Measurements from ENCODE around the gene APAF1. TPM values are rescaled to one million over a fixed set of nuclear protein-coding genes. Genes with fewer than 3 reads are reported as not detected.

The APAF1 gene
- total RNA-seq, 3 donors from 2014 or later (not counting 1 experiment from before 2014, with no cell fraction given), result 33.5 to 43.7 (median 34.9) TPM

DNA sequence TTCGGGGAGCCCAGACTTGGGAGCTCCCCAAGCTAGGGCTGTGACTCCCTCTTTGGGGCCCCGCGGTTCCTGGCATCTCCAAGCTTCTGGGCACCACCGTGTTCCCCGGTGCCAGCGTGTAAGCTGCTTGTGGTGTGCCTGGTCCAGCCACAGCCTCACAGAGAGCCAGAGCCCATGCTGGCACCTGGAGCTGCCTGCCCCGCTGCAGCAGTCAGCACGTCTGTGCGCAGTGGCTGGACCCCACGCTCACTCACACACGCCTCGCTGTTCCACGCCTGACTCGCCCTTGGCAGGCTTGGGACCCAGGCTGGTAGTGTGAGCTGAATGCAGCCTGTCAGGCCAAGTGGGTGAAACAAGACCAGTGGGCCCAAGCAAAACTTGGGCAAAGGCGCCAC is 34.5 kb downstream of the APAF1 start:
- Histone ChIP-seq H3K27ac (ENCODE audit: low read length) (no peak overlapping the region), H3K27me3 (ENCODE audit: control insufficient read depth, insufficient read depth, low read length) (no peaks in the 10 kb centered on the region), H3K9me3 (ENCODE audit: control insufficient read depth, insufficient read depth, low read length) (no peaks in the 10 kb centered on the region), H3K4me1 (ENCODE audit: control insufficient read depth, insufficient read depth, low read length) (no peaks in the 10 kb centered on the region), H3K36me3 (ENCODE audit: control insufficient read depth, insufficient read depth, low read length) (peaks cover 77% of the 10 kb centered on the region), H3K4me3 (ENCODE audit: low read length) (no peak overlapping the region)
- H3K4me3 Mint-ChIP-seq, result no peak overlapping the region
- H3K9me3 Mint-ChIP-seq, result no peaks in the 10 kb centered on the region
- DNase-seq (no peak), ATAC-seq (no peak)
- no peaks in the 10 kb centered on the region for H3K4me1 Mint-ChIP-seq
- no peaks in the 10 kb centered on the region for H3K27me3 Mint-ChIP-seq (ENCODE audit: low read depth in 2 of 2)
- TF ChIP-seq, protein P1, sequence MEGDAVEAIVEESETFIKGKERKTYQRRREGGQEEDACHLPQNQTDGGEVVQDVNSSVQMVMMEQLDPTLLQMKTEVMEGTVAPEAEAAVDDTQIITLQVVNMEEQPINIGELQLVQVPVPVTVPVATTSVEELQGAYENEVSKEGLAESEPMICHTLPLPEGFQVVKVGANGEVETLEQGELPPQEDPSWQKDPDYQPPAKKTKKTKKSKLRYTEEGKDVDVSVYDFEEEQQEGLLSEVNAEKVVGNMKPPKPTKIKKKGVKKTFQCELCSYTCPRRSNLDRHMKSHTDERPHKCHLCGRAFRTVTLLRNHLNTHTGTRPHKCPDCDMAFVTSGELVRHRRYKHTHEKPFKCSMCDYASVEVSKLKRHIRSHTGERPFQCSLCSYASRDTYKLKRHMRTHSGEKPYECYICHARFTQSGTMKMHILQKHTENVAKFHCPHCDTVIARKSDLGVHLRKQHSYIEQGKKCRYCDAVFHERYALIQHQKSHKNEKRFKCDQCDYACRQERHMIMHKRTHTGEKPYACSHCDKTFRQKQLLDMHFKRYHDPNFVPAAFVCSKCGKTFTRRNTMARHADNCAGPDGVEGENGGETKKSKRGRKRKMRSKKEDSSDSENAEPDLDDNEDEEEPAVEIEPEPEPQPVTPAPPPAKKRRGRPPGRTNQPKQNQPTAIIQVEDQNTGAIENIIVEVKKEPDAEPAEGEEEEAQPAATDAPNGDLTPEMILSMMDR (IDR thresholded peaks at IDR 0.05), result no peak
- WGBS (ENCODE audit: insufficient coverage), result 96% methylated on average over 15 of the region's 15 CpGs
- no peak overlapping the region for H3K27ac Mint-ChIP-seq
- intact Hi-C loops (cut with micrococcal nuclease), result no loop called here
- peaks cover 14% of the 10 kb centered on the region for H3K36me3 Mint-ChIP-seq

DNA sequence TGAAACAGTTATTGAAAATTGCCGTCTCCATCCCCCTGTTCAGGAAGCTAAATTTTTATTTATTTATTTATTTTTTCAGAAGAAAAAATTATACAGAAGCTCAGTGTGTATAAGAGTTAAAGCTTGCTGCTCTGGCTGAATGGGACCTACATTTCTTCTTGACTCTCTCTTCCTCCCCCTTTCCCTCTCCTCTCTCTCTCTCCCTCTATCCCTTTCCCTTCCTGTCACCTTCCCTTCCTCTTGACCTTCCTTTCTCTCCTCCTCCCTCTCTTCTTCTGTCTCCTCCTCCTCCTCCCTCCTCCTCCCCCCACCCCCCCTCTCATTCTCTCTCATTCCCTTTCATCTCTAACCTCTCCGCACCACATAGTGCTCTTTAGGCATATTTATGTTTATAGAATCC is 39.1 kb downstream of the APAF1 start:
- no peaks in the 10 kb centered on the region for H3K4me1 ChIP-seq (ENCODE audit: control insufficient read depth, insufficient read depth, low read length)
- Mint-ChIP-seq H3K27ac (no peak overlapping the region), H3K4me3 (no peak overlapping the region), H3K27me3 (ENCODE audit: low read depth in 2 of 2) (no peaks in the 10 kb centered on the region), H3K4me1 (peaks cover 0 to 5% of the 10 kb centered on the region in 2 donors), H3K9me3 (no peaks in the 10 kb centered on the region), H3K36me3 (peaks cover 24% of the 10 kb centered on the region)
- intact Hi-C loops (cut with micrococcal nuclease), result no loop called here
- H3K9me3 ChIP-seq (ENCODE audit: control insufficient read depth, insufficient read depth, low read length), result no peaks in the 10 kb centered on the region
- H3K4me3 ChIP-seq (ENCODE audit: low read length), result no peak overlapping the region
- TF ChIP-seq, protein P1 (IDR thresholded peaks at IDR 0.05), result no peak
- no peaks in the 10 kb centered on the region for H3K27me3 ChIP-seq (ENCODE audit: control insufficient read depth, insufficient read depth, low read length)
- no CpG with 5 or more reads among the region's 2 CpGs for WGBS (ENCODE audit: insufficient coverage)
- no peak for DNase-seq
- no peak for ATAC-seq
- H3K36me3 ChIP-seq (ENCODE audit: control insufficient read depth, insufficient read depth, low read length), result peaks cover 63% of the 10 kb centered on the region
- H3K27ac ChIP-seq (ENCODE audit: low read length), result no peak overlapping the region

DNA sequence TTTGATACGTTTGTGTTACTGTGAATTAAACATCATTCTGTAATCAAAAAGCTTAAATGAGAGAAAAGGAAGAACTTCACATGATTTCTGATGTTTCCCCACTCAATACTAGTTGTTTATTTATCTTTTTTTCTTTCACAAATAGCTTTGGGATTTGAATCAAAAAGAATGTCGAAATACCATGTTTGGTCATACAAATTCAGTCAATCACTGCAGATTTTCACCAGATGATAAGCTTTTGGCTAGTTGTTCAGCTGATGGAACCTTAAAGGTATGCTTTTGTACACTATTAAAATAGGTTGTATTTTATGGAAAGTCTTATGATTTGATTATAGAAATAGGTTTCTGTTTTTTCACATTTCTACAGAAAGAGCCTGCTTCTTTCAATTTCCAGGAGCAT is 41.5 kb downstream of the APAF1 start:
- TF ChIP-seq, protein P1 (IDR thresholded peaks at IDR 0.05), result no peak

DNA sequence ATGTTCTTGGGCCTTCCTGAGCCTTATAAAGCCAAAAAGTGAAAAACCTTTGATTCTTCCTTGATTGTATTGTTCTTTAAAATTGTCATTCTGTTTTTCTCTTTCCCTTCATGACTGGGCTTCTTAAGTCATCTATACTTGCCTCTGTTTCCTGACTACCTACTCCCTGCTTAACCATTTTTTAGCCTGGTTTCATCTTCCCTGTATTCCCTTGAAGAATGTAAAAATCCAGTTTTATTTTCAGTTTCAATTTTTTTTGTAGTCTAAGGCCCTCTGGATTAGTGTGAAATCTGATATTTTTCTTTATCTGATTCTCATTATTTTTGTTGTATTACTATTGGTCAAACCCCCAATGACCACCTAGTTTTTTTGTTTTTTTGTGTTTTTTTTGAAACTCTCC is 46.3 kb downstream of the APAF1 start:
- peaks cover 24 to 34% of the 10 kb centered on the region in 2 donors for H3K4me1 Mint-ChIP-seq
- TF ChIP-seq, protein P1 (IDR thresholded peaks at IDR 0.05), result no peak
- H3K36me3 ChIP-seq (ENCODE audit: control insufficient read depth, insufficient read depth, low read length), result peaks cover 31% of the 10 kb centered on the region

More for the DNA sequence above, 41.5 kb downstream of the APAF1 start:
- H3K4me3 ChIP-seq (ENCODE audit: low read length), result no peak overlapping the region
- H3K36me3 ChIP-seq (ENCODE audit: control insufficient read depth, insufficient read depth, low read length), result peaks cover 57% of the 10 kb centered on the region
- no peak overlapping the region for H3K27ac ChIP-seq (ENCODE audit: low read length)
- Mint-ChIP-seq H3K9me3 (no peaks in the 10 kb centered on the region), H3K36me3 (peaks cover 33% of the 10 kb centered on the region), H3K27ac (no peak overlapping the region), H3K27me3 (ENCODE audit: low read depth in 2 of 2) (no peaks in the 10 kb centered on the region), H3K4me3 (no peak overlapping the region), H3K4me1 (peaks cover 4 to 12% of the 10 kb centered on the region in 2 donors)
- no peaks in the 10 kb centered on the region for H3K4me1 ChIP-seq (ENCODE audit: control insufficient read depth, insufficient read depth, low read length)
- no peak for ATAC-seq
- intact Hi-C loops (cut with micrococcal nuclease), result no loop called here
- WGBS (ENCODE audit: insufficient coverage), result 100% methylated on average over 1 of the region's 2 CpGs
- no peaks in the 10 kb centered on the region for H3K9me3 ChIP-seq (ENCODE audit: control insufficient read depth, insufficient read depth, low read length)
- no peaks in the 10 kb centered on the region for H3K27me3 ChIP-seq (ENCODE audit: control insufficient read depth, insufficient read depth, low read length)
- no peak for DNase-seq

More for the DNA sequence above, 46.3 kb downstream of the APAF1 start:
- ATAC-seq, result no peak
- intact Hi-C loops (cut with micrococcal nuclease), result no loop called here
- no peaks in the 10 kb centered on the region for H3K27me3 Mint-ChIP-seq (ENCODE audit: low read depth in 2 of 2)
- Histone ChIP-seq H3K9me3 (ENCODE audit: control insufficient read depth, insufficient read depth, low read length) (no peaks in the 10 kb centered on the region), H3K4me3 (ENCODE audit: low read length) (no peak overlapping the region), H3K27ac (ENCODE audit: low read length) (no peak overlapping the region), H3K27me3 (ENCODE audit: control insufficient read depth, insufficient read depth, low read length) (no peaks in the 10 kb centered on the region), H3K4me1 (ENCODE audit: control insufficient read depth, insufficient read depth, low read length) (no peaks in the 10 kb centered on the region)
- H3K4me3 Mint-ChIP-seq, result no peak overlapping the region
- H3K9me3 Mint-ChIP-seq, result no peaks in the 10 kb centered on the region
- no peak for DNase-seq
- H3K27ac Mint-ChIP-seq, result peak overlapping the region; percentile 1 to 4
- peaks cover 15% of the 10 kb centered on the region for H3K36me3 Mint-ChIP-seq
